GM12864 (cell line): ENCODE measurements around the gene CHST13.

Experiments used
- DNase-seq: peaks from one replicate; pipeline ENCODE4 v3.0.0-alpha.2; 2011; ENCODE audit warnings: low read depth
- H3K4me3 ChIP-seq: 2 replicates; pipeline ENCODE4 v1.5.1; 2011; ENCODE audit warnings: mild to moderate bottlenecking, low read depth, low read length, control low read depth
- CTCF ChIP-seq: IDR thresholded peaks from 2 replicates; pipeline ENCODE4 v1.5.1; 2011; ENCODE audit warnings: low read depth, mild to moderate bottlenecking, moderate library complexity, low read length, control low read depth, inconsistent platforms; ENCODE audit errors: missing control alignments

CHST13 gene

DNA sequence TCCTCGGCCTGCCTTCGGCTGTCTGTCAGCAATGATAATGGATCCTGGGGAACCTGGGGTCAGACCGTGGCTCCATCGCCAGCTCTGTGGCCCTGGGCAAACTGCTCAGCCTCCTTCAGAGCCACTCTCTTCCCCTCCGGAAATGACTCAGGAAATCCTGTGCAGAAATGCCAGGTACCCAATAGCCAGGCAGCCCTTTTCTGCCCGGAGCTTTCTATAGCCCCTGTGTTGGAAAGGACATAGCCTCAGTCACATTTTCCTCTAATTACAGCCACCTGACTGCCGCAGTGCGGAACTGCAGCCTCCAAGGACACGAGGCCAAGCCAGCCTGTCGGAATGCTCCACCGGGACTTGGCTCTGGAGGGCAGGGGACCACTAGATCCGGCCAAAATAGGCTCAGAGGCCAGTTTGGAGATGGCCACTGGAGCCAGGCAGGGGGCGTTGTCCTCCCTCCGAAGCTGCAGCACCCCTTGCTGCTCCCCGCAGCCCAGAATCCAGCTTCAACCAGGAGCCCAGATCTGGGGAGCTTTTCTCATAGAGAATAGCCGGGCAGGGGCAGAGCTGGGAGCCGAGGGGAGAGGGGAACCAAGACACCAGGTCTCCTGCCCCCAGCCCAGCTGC lies 36.7 kb upstream of the CHST13 start:
- no peak for DNase-seq
- TF ChIP-seq CTCF, result no peak
- no peak overlapping the region for H3K4me3 ChIP-seq

- no peak for TF ChIP-seq CTCF
- no peak overlapping the region for H3K4me3 ChIP-seq
- no peak for DNase-seq
Observed at GRCh38 chr3:126488185-126488584, 35.8 kb upstream of the CHST13 start.

- no peak for DNase-seq
- no peak overlapping the region for H3K4me3 ChIP-seq
- no peak for TF ChIP-seq CTCF
Observed at GRCh38 chr3:126488886-126489569, 34.9 kb upstream of the CHST13 start.

GRCh38 chr3:126490619-126491018 lies 33.3 kb upstream of the CHST13 start:
- H3K4me3 ChIP-seq, result no peak overlapping the region
- no peak for DNase-seq
- TF ChIP-seq CTCF, result no peak

- DNase-seq, result no peak
- no peak overlapping the region for H3K4me3 ChIP-seq
- TF ChIP-seq CTCF, result no peak
Observed at GRCh38 chr3:126491221-126492013, 32.5 kb upstream of the CHST13 start.

GRCh38 chr3:126493051-126493450 lies 30.9 kb upstream of the CHST13 start:
- TF ChIP-seq CTCF, result no peak
- H3K4me3 ChIP-seq, result no peak overlapping the region
- no peak for DNase-seq

DNA sequence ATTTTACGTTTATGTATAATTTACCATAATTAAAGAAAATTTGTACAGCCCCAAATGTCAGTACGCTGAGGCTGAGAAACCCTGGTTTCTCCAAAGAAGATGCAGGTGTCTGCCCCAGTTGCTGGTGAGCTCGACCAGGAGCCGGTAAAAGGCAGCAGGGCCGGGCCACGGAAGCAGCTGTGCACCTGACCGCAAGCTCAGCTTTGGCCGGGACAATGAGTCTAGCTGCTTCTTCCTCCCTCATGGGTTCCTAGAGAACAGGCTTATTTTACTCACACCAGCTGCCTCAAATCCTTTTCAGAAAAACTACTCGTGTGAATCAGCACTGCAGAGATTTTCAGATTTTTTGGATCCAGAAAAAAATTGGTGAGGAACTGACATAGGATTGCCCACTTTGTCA lies 30.2 kb upstream of the CHST13 start:
- no peak overlapping the region for H3K4me3 ChIP-seq
- no peak for DNase-seq
- TF ChIP-seq CTCF, result no peak
